GM12878 (cell line): ENCODE data around the gene EPGN. TPM values are rescaled to one million over a fixed set of nuclear protein-coding genes. Genes with fewer than 3 reads are reported as not detected.

Source experiments
- ASH2L ChIP-seq: fragments of 300-600, 200-600 bp; sonication (generic); IDR thresholded peaks from 2 replicates; pipeline ENCODE4 v1.6.1; 2017; ENCODE audit warnings: low read depth, mild to moderate bottlenecking, borderline replicate concordance
- DPF2 ChIP-seq: fragments of 450-650 bp; IDR thresholded peaks from 2 replicates; pipeline ENCODE4 v1.6.1; 2017; ENCODE audit warnings: mild to moderate bottlenecking
- FOXM1 ChIP-seq: IDR thresholded peaks from 2 replicates; pipeline ENCODE4 v1.6.1; 2012; ENCODE audit warnings: low read depth, mild to moderate bottlenecking, inconsistent platforms, low read length, moderate library complexity
- KAT2A ChIP-seq: conservative IDR thresholded peaks from 2 replicates; pipeline ENCODE4 v1.6.1; 2011; ENCODE audit warnings: low read depth, low read length; ENCODE audit not compliant: control insufficient read depth
- SMC3 ChIP-seq: IDR thresholded peaks from 2 replicates; pipeline ENCODE4 v1.6.1; 2011; ENCODE audit warnings: low read length, improper control_type of control experiment, borderline replicate concordance
- SUPT20H ChIP-seq: IDR thresholded peaks from 2 replicates; pipeline ENCODE4 v1.6.1; 2011; ENCODE audit warnings: low read depth, mild to moderate bottlenecking, low read length, moderate library complexity, borderline replicate concordance; ENCODE audit not compliant: control insufficient read depth
- polyA plus RNA-seq, 11 experiments: library from polyadenylated mRNA; depleted of rRNA in 4 of 11; unstranded in 6 of 11; stranded (reverse) in 5 of 11; fragments of >200 nt; fragmentation: Nextera tagmentation in 4 of 11; fragmentation: Illumina TruSeq in 1 of 11; extraction: Ambion mirVana in 4 of 11; extraction: Trizol in 1 of 11; gene quantifications; 1 replicate in 1 of 11; 2 replicates in 10 of 11; pipeline versions ENCODE4 v1.2.1 to v1.2.3, GENCODE V29; 2011 to 2016; ENCODE audit warnings: inconsistent platforms in 2 of 11, missing spikeins in 2 of 11, low read depth in 1 of 11
- total RNA-seq, 4 experiments: library from RNA; depleted of rRNA in 3 of 4; stranded (reverse); fragments of >200 nt in 3 of 4; fragmentation: Illumina TruSeq in 1 of 4; extraction: Trizol in 1 of 4; gene quantifications; 2 replicates each; pipeline versions ENCODE4 v1.2.1 to v1.2.3, GENCODE V29; 2013 to 2021
- TF ChIP-seq, protein P1 (sequence below): fragments of 150-350 bp; IDR thresholded peaks from 2 replicates; pipeline ENCODE4 v1.6.1; 2014; ENCODE audit warnings: mild to moderate bottlenecking, low read depth, low read length
- TF ChIP-seq, protein P2 (sequence below): IDR thresholded peaks from 2 replicates; pipeline ENCODE4 v1.6.1; 2012; ENCODE audit warnings: improper control_type of control experiment, low read depth, low read length; ENCODE audit not compliant: insufficient replicate concordance
- TF ChIP-seq, protein P3 (sequence below): fragments of 450-650 bp; IDR thresholded peaks from 2 replicates; pipeline ENCODE4 v1.6.1; 2016; ENCODE audit warnings: mild to moderate bottlenecking
- TF ChIP-seq, protein P4 (sequence below): fragments of 450-650 bp; IDR thresholded peaks from 2 replicates; pipeline ENCODE4 v1.6.1; 2017; ENCODE audit warnings: mild to moderate bottlenecking, moderate library complexity

The EPGN gene
- total and polyA plus RNA-seq, 10 of the 15 experiments (the other 5 are each of a cell fraction or from before 2014, with no cell fraction given), result 0.06 to 0.54 (median 0.28) TPM; not detected in 6

DNA sequence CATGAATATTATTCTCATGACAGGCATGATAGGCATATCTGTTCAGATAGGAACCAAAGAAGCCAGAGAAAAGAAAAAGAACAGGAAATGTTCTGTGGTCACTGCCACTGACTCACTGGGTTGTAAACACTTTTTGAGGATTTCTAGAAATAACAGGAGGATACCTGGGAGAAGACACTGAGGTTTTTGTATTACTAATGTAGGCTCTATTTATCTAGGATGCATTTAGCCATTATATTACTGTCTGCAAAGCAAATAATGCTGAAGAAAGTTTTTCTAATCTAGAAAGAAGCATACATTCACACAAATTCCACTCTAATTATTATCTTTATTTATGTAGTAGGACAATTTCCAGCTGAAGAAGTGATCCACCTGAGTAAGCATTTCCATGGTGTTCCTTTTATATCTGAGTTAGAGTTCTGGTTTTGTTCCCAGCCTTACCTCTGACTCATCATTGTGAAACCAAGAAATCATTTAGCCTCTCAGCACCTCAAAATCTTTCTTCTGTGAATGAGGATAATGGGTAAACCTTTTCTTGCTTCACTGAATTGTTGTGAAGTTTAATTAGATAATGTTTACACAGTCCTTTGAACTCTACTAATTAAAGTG, 40.2 kb upstream of the EPGN start (continued):
- TF ChIP-seq ASH2L, result no peak
- TF ChIP-seq, protein P1, sequence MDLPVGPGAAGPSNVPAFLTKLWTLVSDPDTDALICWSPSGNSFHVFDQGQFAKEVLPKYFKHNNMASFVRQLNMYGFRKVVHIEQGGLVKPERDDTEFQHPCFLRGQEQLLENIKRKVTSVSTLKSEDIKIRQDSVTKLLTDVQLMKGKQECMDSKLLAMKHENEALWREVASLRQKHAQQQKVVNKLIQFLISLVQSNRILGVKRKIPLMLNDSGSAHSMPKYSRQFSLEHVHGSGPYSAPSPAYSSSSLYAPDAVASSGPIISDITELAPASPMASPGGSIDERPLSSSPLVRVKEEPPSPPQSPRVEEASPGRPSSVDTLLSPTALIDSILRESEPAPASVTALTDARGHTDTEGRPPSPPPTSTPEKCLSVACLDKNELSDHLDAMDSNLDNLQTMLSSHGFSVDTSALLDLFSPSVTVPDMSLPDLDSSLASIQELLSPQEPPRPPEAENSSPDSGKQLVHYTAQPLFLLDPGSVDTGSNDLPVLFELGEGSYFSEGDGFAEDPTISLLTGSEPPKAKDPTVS, result no peak
- no peak for TF ChIP-seq KAT2A
- TF ChIP-seq SUPT20H, result no peak
- no peak for TF ChIP-seq FOXM1
- TF ChIP-seq, protein P2, sequence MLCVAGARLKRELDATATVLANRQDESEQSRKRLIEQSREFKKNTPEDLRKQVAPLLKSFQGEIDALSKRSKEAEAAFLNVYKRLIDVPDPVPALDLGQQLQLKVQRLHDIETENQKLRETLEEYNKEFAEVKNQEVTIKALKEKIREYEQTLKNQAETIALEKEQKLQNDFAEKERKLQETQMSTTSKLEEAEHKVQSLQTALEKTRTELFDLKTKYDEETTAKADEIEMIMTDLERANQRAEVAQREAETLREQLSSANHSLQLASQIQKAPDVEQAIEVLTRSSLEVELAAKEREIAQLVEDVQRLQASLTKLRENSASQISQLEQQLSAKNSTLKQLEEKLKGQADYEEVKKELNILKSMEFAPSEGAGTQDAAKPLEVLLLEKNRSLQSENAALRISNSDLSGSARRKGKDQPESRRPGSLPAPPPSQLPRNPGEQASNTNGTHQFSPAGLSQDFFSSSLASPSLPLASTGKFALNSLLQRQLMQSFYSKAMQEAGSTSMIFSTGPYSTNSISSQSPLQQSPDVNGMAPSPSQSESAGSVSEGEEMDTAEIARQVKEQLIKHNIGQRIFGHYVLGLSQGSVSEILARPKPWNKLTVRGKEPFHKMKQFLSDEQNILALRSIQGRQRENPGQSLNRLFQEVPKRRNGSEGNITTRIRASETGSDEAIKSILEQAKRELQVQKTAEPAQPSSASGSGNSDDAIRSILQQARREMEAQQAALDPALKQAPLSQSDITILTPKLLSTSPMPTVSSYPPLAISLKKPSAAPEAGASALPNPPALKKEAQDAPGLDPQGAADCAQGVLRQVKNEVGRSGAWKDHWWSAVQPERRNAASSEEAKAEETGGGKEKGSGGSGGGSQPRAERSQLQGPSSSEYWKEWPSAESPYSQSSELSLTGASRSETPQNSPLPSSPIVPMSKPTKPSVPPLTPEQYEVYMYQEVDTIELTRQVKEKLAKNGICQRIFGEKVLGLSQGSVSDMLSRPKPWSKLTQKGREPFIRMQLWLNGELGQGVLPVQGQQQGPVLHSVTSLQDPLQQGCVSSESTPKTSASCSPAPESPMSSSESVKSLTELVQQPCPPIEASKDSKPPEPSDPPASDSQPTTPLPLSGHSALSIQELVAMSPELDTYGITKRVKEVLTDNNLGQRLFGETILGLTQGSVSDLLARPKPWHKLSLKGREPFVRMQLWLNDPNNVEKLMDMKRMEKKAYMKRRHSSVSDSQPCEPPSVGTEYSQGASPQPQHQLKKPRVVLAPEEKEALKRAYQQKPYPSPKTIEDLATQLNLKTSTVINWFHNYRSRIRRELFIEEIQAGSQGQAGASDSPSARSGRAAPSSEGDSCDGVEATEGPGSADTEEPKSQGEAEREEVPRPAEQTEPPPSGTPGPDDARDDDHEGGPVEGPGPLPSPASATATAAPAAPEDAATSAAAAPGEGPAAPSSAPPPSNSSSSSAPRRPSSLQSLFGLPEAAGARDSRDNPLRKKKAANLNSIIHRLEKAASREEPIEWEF, result no peak
- no peak for TF ChIP-seq SMC3
- TF ChIP-seq, protein P3, sequence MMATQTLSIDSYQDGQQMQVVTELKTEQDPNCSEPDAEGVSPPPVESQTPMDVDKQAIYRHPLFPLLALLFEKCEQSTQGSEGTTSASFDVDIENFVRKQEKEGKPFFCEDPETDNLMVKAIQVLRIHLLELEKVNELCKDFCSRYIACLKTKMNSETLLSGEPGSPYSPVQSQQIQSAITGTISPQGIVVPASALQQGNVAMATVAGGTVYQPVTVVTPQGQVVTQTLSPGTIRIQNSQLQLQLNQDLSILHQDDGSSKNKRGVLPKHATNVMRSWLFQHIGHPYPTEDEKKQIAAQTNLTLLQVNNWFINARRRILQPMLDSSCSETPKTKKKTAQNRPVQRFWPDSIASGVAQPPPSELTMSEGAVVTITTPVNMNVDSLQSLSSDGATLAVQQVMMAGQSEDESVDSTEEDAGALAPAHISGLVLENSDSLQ, result no peak
- TF ChIP-seq, protein P4, sequence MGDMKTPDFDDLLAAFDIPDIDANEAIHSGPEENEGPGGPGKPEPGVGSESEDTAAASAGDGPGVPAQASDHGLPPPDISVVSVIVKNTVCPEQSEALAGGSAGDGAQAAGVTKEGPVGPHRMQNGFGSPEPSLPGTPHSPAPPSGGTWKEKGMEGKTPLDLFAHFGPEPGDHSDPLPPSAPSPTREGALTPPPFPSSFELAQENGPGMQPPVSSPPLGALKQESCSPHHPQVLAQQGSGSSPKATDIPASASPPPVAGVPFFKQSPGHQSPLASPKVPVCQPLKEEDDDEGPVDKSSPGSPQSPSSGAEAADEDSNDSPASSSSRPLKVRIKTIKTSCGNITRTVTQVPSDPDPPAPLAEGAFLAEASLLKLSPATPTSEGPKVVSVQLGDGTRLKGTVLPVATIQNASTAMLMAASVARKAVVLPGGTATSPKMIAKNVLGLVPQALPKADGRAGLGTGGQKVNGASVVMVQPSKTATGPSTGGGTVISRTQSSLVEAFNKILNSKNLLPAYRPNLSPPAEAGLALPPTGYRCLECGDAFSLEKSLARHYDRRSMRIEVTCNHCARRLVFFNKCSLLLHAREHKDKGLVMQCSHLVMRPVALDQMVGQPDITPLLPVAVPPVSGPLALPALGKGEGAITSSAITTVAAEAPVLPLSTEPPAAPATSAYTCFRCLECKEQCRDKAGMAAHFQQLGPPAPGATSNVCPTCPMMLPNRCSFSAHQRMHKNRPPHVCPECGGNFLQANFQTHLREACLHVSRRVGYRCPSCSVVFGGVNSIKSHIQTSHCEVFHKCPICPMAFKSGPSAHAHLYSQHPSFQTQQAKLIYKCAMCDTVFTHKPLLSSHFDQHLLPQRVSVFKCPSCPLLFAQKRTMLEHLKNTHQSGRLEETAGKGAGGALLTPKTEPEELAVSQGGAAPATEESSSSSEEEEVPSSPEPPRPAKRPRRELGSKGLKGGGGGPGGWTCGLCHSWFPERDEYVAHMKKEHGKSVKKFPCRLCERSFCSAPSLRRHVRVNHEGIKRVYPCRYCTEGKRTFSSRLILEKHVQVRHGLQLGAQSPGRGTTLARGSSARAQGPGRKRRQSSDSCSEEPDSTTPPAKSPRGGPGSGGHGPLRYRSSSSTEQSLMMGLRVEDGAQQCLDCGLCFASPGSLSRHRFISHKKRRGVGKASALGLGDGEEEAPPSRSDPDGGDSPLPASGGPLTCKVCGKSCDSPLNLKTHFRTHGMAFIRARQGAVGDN, result no peak
- no peak for TF ChIP-seq DPF2
